ENCODE results near the gene NELFE. TPM values are rescaled to one million over a fixed set of nuclear protein-coding genes. Genes with fewer than 3 reads are reported as not detected.

The NELFE gene
- polyA plus RNA-seq, 1 donor (not counting 4 experiments of a cell fraction or from before 2014, with no cell fraction given) = 51.9 TPM

- Histone ChIP-seq H4K20me1 (ENCODE audit: control insufficient read depth, extremely low read depth, insufficient read depth, low read length) (no peaks in the 10 kb centered on the region), H2AFZ (ENCODE audit: control insufficient read depth, low read length) (no peak overlapping the region), H3K9me3 (ENCODE audit: control insufficient read depth, low read depth, low read length) (no peaks in the 10 kb centered on the region), H3K9me1 (ENCODE audit: control insufficient read depth, extremely low read depth, insufficient read depth, low read length) (no peaks in the 10 kb centered on the region), H3K79me2 (ENCODE audit: control insufficient read depth, insufficient read depth, low read length) (no peaks in the 10 kb centered on the region), H3K4me3 (ENCODE audit: control insufficient read depth in 2 of 3, extremely low read depth in 1 of 3, insufficient read depth in 2 of 3, low read depth in 1 of 3, low read length in 3 of 3) (no peak overlapping the region), H3K9ac (ENCODE audit: control insufficient read depth, extremely low read depth, insufficient read depth, low read length) (no peak overlapping the region), H3K27me3 (ENCODE audit: control insufficient read depth, extremely low read depth, insufficient read depth, low read length) (no peaks in the 10 kb centered on the region), H3K27ac (ENCODE audit: control insufficient read depth, insufficient read depth, low read length) (no peak overlapping the region), H3K4me2 (ENCODE audit: control insufficient read depth, extremely low read depth, insufficient read depth, low read depth, low read length) (no peak overlapping the region), H3K36me3 (ENCODE audit: control insufficient read depth in 2 of 2, extremely low read depth in 1 of 2, insufficient read depth in 2 of 2, low read length in 2 of 2) (peaks cover 22 to 35% of the 10 kb centered on the region in 2 experiments), H3K4me1 (ENCODE audit: control insufficient read depth, extremely low read depth, insufficient read depth, low read length) (peaks cover 18% of the 10 kb centered on the region)
- TF ChIP-seq EZH2 (IDR thresholded peaks at IDR 0.05; ENCODE audit: low read length) = no peak
- TF ChIP-seq, protein P1, sequence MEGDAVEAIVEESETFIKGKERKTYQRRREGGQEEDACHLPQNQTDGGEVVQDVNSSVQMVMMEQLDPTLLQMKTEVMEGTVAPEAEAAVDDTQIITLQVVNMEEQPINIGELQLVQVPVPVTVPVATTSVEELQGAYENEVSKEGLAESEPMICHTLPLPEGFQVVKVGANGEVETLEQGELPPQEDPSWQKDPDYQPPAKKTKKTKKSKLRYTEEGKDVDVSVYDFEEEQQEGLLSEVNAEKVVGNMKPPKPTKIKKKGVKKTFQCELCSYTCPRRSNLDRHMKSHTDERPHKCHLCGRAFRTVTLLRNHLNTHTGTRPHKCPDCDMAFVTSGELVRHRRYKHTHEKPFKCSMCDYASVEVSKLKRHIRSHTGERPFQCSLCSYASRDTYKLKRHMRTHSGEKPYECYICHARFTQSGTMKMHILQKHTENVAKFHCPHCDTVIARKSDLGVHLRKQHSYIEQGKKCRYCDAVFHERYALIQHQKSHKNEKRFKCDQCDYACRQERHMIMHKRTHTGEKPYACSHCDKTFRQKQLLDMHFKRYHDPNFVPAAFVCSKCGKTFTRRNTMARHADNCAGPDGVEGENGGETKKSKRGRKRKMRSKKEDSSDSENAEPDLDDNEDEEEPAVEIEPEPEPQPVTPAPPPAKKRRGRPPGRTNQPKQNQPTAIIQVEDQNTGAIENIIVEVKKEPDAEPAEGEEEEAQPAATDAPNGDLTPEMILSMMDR (optimal IDR thresholded peaks at IDR 0.05 in 1 of 3, IDR thresholded peaks at IDR 0.05 in 1 of 3, conservative IDR thresholded peaks at IDR 0.05 in 1 of 3; ENCODE audit: extremely low read depth in 1 of 3, insufficient read depth in 2 of 3, low read length in 3 of 3) = no peak
- dilution Hi-C loops (cut with MboI; ENCODE audit: extremely low pct_ligation_motif_present, low sequenced_read_pairs) = no loop called here
- DNase-seq (ENCODE audit: low read depth, low spot score) (no peak), FAIRE-seq (no peak)
Observed at GRCh38 chr6:31949926-31950548, 8.7 kb downstream of the NELFE start.

- Histone ChIP-seq H3K9ac (ENCODE audit: control insufficient read depth, extremely low read depth, insufficient read depth, low read length) (no peak overlapping the region), H3K79me2 (ENCODE audit: control insufficient read depth, insufficient read depth, low read length) (no peaks in the 10 kb centered on the region), H3K4me2 (ENCODE audit: control insufficient read depth, extremely low read depth, insufficient read depth, low read depth, low read length) (no peak overlapping the region), H2AFZ (ENCODE audit: control insufficient read depth, low read length) (no peak overlapping the region), H3K4me1 (ENCODE audit: control insufficient read depth, extremely low read depth, insufficient read depth, low read length) (peaks cover 21% of the 10 kb centered on the region), H3K9me3 (ENCODE audit: control insufficient read depth, low read depth, low read length) (no peaks in the 10 kb centered on the region), H4K20me1 (ENCODE audit: control insufficient read depth, extremely low read depth, insufficient read depth, low read length) (no peaks in the 10 kb centered on the region), H3K27me3 (ENCODE audit: control insufficient read depth, extremely low read depth, insufficient read depth, low read length) (no peaks in the 10 kb centered on the region), H3K9me1 (ENCODE audit: control insufficient read depth, extremely low read depth, insufficient read depth, low read length) (no peaks in the 10 kb centered on the region), H3K36me3 (ENCODE audit: control insufficient read depth in 2 of 2, extremely low read depth in 1 of 2, insufficient read depth in 2 of 2, low read length in 2 of 2) (peaks cover 18 to 23% of the 10 kb centered on the region in 2 experiments), H3K27ac (ENCODE audit: control insufficient read depth, insufficient read depth, low read length) (no peak overlapping the region), H3K4me3 (ENCODE audit: control insufficient read depth in 2 of 3, extremely low read depth in 1 of 3, insufficient read depth in 2 of 3, low read depth in 1 of 3, low read length in 3 of 3) (no peak overlapping the region)
- dilution Hi-C loops (cut with MboI; ENCODE audit: extremely low pct_ligation_motif_present, low sequenced_read_pairs) = no loop called here
- no peak for DNase-seq (ENCODE audit: low read depth, low spot score)
- TF ChIP-seq, protein P1 (optimal IDR thresholded peaks at IDR 0.05 in 1 of 3, IDR thresholded peaks at IDR 0.05 in 1 of 3, conservative IDR thresholded peaks at IDR 0.05 in 1 of 3; ENCODE audit: extremely low read depth in 1 of 3, insufficient read depth in 2 of 3, low read length in 3 of 3) = no peak
- no peak for TF ChIP-seq EZH2 (IDR thresholded peaks at IDR 0.05; ENCODE audit: low read length)
- no peak for FAIRE-seq
Observed at GRCh38 chr6:31948753-31949413, 9.9 kb downstream of the NELFE start.

Measured in keratinocyte (primary cell).